Measurements from ENCODE around the gene ZNF526. TPM values are rescaled to one million over a fixed set of nuclear protein-coding genes. Genes with fewer than 3 reads are reported as not detected.

ZNF526 gene
- total and polyA plus RNA-seq, 2 donors from 2014 or later: 2.6 to 11.6 TPM

- no peak for TF ChIP-seq CTCF (IDR thresholded peaks at IDR 0.05; ENCODE audit: borderline replicate concordance, extremely low read depth, insufficient read depth)
- Histone ChIP-seq H3K36me3 (ENCODE audit: control insufficient read depth in 2 of 3, insufficient read depth in 3 of 3, low read length in 3 of 3) (no peaks in the 10 kb centered on the region), H3K9ac (ENCODE audit: low read length in 3 of 3) (no peak overlapping the region), H3K9me3 (ENCODE audit: control insufficient read depth in 2 of 3, insufficient read depth in 1 of 3, low read length in 3 of 3) (no peaks in the 10 kb centered on the region), H3K4me3 (ENCODE audit: low read length in 3 of 3) (no peak overlapping the region), H3K27me3 (ENCODE audit: control insufficient read depth, insufficient read depth, low read length) (peaks cover 42% of the 10 kb centered on the region), H3K4me1 (ENCODE audit: control insufficient read depth in 2 of 3, insufficient read depth in 2 of 3, low read depth in 1 of 3, low read length in 3 of 3) (no peaks in the 10 kb centered on the region), H3K27ac (ENCODE audit: low read depth in 2 of 2, low read length in 2 of 2) (no peak overlapping the region)
- intact Hi-C loops (cut with DNase I): no loop called here
- DNase-seq: no peak
- FAIRE-seq: no peak
These were observed 45.0 kb upstream of the ZNF526 start for GRCh38 chr19:42174958-42175734.

GRCh38 chr19:42175952-42176648, 44.0 kb upstream of the ZNF526 start:
- H3K9me3 ChIP-seq (ENCODE audit: control insufficient read depth in 2 of 3, insufficient read depth in 1 of 3, low read length in 3 of 3): no peaks in the 10 kb centered on the region
- DNase-seq (peak in 2 of 5 donors; percentile 22 to 25), FAIRE-seq (no peak)
- H3K27ac ChIP-seq (ENCODE audit: low read depth in 2 of 2, low read length in 2 of 2): no peak overlapping the region
- no peaks in the 10 kb centered on the region for H3K4me1 ChIP-seq (ENCODE audit: control insufficient read depth in 2 of 3, insufficient read depth in 2 of 3, low read depth in 1 of 3, low read length in 3 of 3)
- H3K27me3 ChIP-seq (ENCODE audit: control insufficient read depth, insufficient read depth, low read length): peaks cover 46% of the 10 kb centered on the region
- H3K9ac ChIP-seq (ENCODE audit: low read length in 3 of 3): no peak overlapping the region
- H3K36me3 ChIP-seq (ENCODE audit: control insufficient read depth in 2 of 3, insufficient read depth in 3 of 3, low read length in 3 of 3): no peaks in the 10 kb centered on the region
- no peak overlapping the region for H3K4me3 ChIP-seq (ENCODE audit: low read length in 3 of 3)
- no peak for TF ChIP-seq CTCF (IDR thresholded peaks at IDR 0.05; ENCODE audit: borderline replicate concordance, extremely low read depth, insufficient read depth)
- intact Hi-C loops (cut with DNase I): no loop called here

GRCh38 chr19:42176649-42176989, 43.5 kb upstream of the ZNF526 start:
- no peak for FAIRE-seq
- no peak for TF ChIP-seq CTCF (IDR thresholded peaks at IDR 0.05; ENCODE audit: borderline replicate concordance, extremely low read depth, insufficient read depth)
- H3K36me3 ChIP-seq (ENCODE audit: control insufficient read depth in 2 of 3, insufficient read depth in 3 of 3, low read length in 3 of 3): no peaks in the 10 kb centered on the region
- peaks cover 48% of the 10 kb centered on the region for H3K27me3 ChIP-seq (ENCODE audit: control insufficient read depth, insufficient read depth, low read length)
- no peaks in the 10 kb centered on the region for H3K4me1 ChIP-seq (ENCODE audit: control insufficient read depth in 2 of 3, insufficient read depth in 2 of 3, low read depth in 1 of 3, low read length in 3 of 3)
- H3K4me3 ChIP-seq (ENCODE audit: low read length in 3 of 3): no peak overlapping the region
- intact Hi-C loops (cut with DNase I): no loop called here
- DNase-seq: peak in 1 of 5 donors; percentile 35
- no peaks in the 10 kb centered on the region for H3K9me3 ChIP-seq (ENCODE audit: control insufficient read depth in 2 of 3, insufficient read depth in 1 of 3, low read length in 3 of 3)
- H3K9ac ChIP-seq (ENCODE audit: low read length in 3 of 3): no peak overlapping the region
- H3K27ac ChIP-seq (ENCODE audit: low read depth in 2 of 2, low read length in 2 of 2): no peak overlapping the region
